ENCODE measurements around the gene SHANK2.

GRCh38 chr11:71215425-71215965, 36.9 kb downstream of the SHANK2 start:
- TF ChIP-seq, protein P1, sequence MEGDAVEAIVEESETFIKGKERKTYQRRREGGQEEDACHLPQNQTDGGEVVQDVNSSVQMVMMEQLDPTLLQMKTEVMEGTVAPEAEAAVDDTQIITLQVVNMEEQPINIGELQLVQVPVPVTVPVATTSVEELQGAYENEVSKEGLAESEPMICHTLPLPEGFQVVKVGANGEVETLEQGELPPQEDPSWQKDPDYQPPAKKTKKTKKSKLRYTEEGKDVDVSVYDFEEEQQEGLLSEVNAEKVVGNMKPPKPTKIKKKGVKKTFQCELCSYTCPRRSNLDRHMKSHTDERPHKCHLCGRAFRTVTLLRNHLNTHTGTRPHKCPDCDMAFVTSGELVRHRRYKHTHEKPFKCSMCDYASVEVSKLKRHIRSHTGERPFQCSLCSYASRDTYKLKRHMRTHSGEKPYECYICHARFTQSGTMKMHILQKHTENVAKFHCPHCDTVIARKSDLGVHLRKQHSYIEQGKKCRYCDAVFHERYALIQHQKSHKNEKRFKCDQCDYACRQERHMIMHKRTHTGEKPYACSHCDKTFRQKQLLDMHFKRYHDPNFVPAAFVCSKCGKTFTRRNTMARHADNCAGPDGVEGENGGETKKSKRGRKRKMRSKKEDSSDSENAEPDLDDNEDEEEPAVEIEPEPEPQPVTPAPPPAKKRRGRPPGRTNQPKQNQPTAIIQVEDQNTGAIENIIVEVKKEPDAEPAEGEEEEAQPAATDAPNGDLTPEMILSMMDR (IDR thresholded peaks at IDR 0.05): no peak
- TF ChIP-seq POLR2A (IDR thresholded peaks at IDR 0.05) (no peak), POLR2AphosphoS5 (IDR thresholded peaks at IDR 0.05) (no peak)

All from sigmoid colon (tissue), 4 donors.